Neural progenitor cell (in vitro differentiated cells): ENCODE results near the gene VPS37D. TPM values are rescaled to one million over a fixed set of nuclear protein-coding genes. Genes with fewer than 3 reads are reported as not detected.
"Not testable (repeated sequence)": the region's sequence is repeated elsewhere in the genome, so short reads cannot be mapped to it uniquely, and the experiment has no call there.

Experiments
- DNase-seq: peaks from one replicate; pipeline ENCODE4 v3.0.0-alpha.2; 2016; ENCODE audit warnings: low spot score
- H2AFZ ChIP-seq: fragments of 200-600 bp; sonication (generic); replicated peaks from 2 replicates; pipeline ENCODE4 v1.6.1; 2016; ENCODE audit warnings: antibody characterized with exemption
- H3F3A ChIP-seq: fragments of 200-600 bp; sonication (generic); 2 replicates; pipeline ENCODE4 v1.6.1; 2016; ENCODE audit warnings: antibody characterized with exemption, low read depth
- H3K27ac ChIP-seq: fragments of 200-600 bp; sonication (generic); 2 replicates; pipeline ENCODE4 v1.5.1; 2016; ENCODE audit warnings: mild to moderate bottlenecking
- H3K27me3 ChIP-seq: fragments of 200-600 bp; sonication (generic); 2 replicates; pipeline ENCODE4 v1.6.1; 2016; ENCODE audit warnings: mild to moderate bottlenecking, moderate library complexity
- H3K36me3 ChIP-seq: fragments of 200-600 bp; sonication (generic); 2 replicates; pipeline ENCODE4 v1.5.1; 2016
- H3K4me1 ChIP-seq: fragments of 200-600 bp; sonication (generic); 2 replicates; pipeline ENCODE4 v1.6.1; 2016; ENCODE audit warnings: mixed run types
- H3K4me2 ChIP-seq: fragments of 200-600 bp; sonication (generic); 2 replicates; pipeline ENCODE4 v1.6.1; 2016
- H3K4me3 ChIP-seq: fragments of 200-600 bp; sonication (generic); 2 replicates; pipeline ENCODE4 v1.5.1; 2016
- H3K79me2 ChIP-seq: fragments of 200-600 bp; sonication (generic); 2 replicates; pipeline ENCODE4 v1.6.1; 2016; ENCODE audit warnings: low read depth
- H3K9ac ChIP-seq: fragments of 200-600 bp; sonication (generic); 2 replicates; pipeline ENCODE4 v1.6.1; 2016
- H3K9me3 ChIP-seq: fragments of 200-600 bp; sonication (generic); 2 replicates; pipeline ENCODE4 v1.5.1; 2016; ENCODE audit warnings: low read depth
- H4K20me1 ChIP-seq: fragments of 200-600 bp; sonication (generic); 2 replicates; pipeline ENCODE4 v1.6.1; 2016; ENCODE audit warnings: low read depth
- H3K27ac Mint-ChIP-seq: 3 replicates; pipeline ENCODE4 v1.8.0; 2021; ENCODE audit warnings: mixed read lengths
- H3K27me3 Mint-ChIP-seq: 2 replicates; pipeline ENCODE4 v1.8.0; 2022; ENCODE audit warnings: low read depth, mild to moderate bottlenecking, inconsistent platforms, moderate library complexity, mixed read lengths; ENCODE audit not compliant: insufficient read depth
- H3K36me3 Mint-ChIP-seq: 3 replicates; pipeline ENCODE4 v1.8.0; 2021; ENCODE audit warnings: mixed read lengths
- H3K4me1 Mint-ChIP-seq: 3 replicates; pipeline ENCODE4 v1.8.0; 2021; ENCODE audit warnings: mixed read lengths
- H3K4me3 Mint-ChIP-seq: 3 replicates; pipeline ENCODE4 v1.8.0; 2021; ENCODE audit warnings: mild to moderate bottlenecking, moderate library complexity, mixed read lengths
- H3K9me3 Mint-ChIP-seq: 3 replicates; pipeline ENCODE4 v1.8.0; 2020; ENCODE audit warnings: mixed read lengths
- EZH2 ChIP-seq: fragments of 200-600 bp; sonication (generic); IDR thresholded peaks from 2 replicates; pipeline ENCODE4 v1.6.1; 2017; ENCODE audit warnings: antibody characterized with exemption, mild to moderate bottlenecking, moderate library complexity
- EZH2phosphoT487 ChIP-seq: fragments of 200-600 bp; sonication (generic); IDR thresholded peaks from 2 replicates; pipeline ENCODE4 v1.6.1; 2017; ENCODE audit warnings: antibody characterized with exemption
- total RNA-seq: library from RNA; depleted of rRNA; stranded (reverse); fragments of >200 nt; gene quantifications from 2 replicates; pipeline ENCODE4 v1.2.3, GENCODE V29; 2015; ENCODE audit warnings: low replicate concordance
- TF ChIP-seq, protein P1 (sequence below): fragments of 200-600 bp; sonication (generic); IDR thresholded peaks from 2 replicates; pipeline ENCODE4 v1.5.1; 2017; ENCODE audit warnings: antibody characterized with exemption, mild to moderate bottlenecking

The VPS37D gene
- total RNA-seq, 1 donor from 2014 or later, result 7.0 TPM

DNA sequence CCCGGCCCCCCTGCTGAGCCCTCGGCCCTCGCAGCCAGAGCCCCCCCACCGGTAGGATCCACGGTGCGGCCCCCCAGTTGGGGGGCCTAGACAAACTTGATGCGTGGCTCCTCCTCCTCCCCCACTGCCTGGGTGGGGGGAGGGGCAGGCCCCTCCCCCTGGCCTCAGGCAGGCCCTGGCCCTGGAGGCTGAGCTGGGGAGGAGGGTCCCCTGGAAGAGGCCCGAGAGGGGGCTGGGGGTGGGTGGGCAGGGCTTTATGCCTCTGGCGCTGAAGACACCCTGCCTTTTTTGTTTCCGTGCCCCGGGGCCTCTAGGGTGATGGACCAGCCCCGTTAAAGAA is 3.7 kb downstream of the VPS37D start:
- H3K4me3 ChIP-seq, result no peak overlapping the region
- H3K4me2 ChIP-seq, result no peak overlapping the region
- peaks cover 11% of the 10 kb centered on the region for H3F3A ChIP-seq
- H3K4me1 ChIP-seq, result peaks cover 8% of the 10 kb centered on the region
- no peaks in the 10 kb centered on the region for H3K79me2 ChIP-seq
- H3K4me1 Mint-ChIP-seq, result peaks cover 13% of the 10 kb centered on the region
- H3K36me3 Mint-ChIP-seq, result peaks cover 7% of the 10 kb centered on the region
- H2AFZ ChIP-seq, result no peak overlapping the region
- no peaks in the 10 kb centered on the region for H3K36me3 ChIP-seq
- peaks cover 4% of the 10 kb centered on the region for H3K27me3 Mint-ChIP-seq
- H3K9ac ChIP-seq, result no peak overlapping the region
- H3K27me3 ChIP-seq, result no peaks in the 10 kb centered on the region
- H3K9me3 ChIP-seq, result no peaks in the 10 kb centered on the region
- TF ChIP-seq EZH2phosphoT487 (no peak), EZH2 (no peak)
- TF ChIP-seq, protein P1, sequence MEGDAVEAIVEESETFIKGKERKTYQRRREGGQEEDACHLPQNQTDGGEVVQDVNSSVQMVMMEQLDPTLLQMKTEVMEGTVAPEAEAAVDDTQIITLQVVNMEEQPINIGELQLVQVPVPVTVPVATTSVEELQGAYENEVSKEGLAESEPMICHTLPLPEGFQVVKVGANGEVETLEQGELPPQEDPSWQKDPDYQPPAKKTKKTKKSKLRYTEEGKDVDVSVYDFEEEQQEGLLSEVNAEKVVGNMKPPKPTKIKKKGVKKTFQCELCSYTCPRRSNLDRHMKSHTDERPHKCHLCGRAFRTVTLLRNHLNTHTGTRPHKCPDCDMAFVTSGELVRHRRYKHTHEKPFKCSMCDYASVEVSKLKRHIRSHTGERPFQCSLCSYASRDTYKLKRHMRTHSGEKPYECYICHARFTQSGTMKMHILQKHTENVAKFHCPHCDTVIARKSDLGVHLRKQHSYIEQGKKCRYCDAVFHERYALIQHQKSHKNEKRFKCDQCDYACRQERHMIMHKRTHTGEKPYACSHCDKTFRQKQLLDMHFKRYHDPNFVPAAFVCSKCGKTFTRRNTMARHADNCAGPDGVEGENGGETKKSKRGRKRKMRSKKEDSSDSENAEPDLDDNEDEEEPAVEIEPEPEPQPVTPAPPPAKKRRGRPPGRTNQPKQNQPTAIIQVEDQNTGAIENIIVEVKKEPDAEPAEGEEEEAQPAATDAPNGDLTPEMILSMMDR, result no peak
- H4K20me1 ChIP-seq, result peaks cover 20% of the 10 kb centered on the region
- H3K27ac ChIP-seq, result no peak overlapping the region
- no peak overlapping the region for H3K27ac Mint-ChIP-seq
- H3K9me3 Mint-ChIP-seq, result no peaks in the 10 kb centered on the region
- no peak for DNase-seq
- H3K4me3 Mint-ChIP-seq, result no peak overlapping the region

DNA sequence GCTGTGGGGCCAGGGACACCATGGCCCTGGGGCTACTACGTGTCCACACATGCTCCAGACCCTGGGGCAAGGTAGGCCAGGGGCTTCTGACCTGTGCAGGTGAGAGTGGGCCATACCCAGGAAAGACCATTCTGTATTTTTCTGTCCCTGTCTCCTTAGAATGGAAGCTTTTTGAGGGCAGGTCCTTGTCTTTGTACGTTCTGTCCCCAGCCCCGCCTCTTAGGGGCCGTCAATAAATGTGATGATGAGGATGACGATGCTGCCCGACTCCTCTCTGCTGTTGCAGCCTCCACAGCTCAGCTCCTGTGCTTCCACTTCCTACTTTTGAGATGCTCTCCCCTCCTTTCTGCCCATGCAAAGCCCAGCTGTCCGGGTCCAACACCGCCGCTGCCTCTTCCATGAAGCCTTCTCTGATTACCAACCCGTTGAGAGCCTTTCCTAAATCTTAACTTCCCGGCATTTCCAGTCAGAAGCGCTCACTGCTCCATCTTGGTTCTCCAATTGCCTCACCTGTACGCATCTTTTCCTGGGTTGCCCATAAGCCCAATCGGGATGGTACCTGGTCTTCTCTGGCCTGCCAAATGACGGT is 4.3 kb downstream of the VPS37D start:
- H3K36me3 ChIP-seq, result no peaks in the 10 kb centered on the region
- no peak overlapping the region for H3K4me3 Mint-ChIP-seq

DNA sequence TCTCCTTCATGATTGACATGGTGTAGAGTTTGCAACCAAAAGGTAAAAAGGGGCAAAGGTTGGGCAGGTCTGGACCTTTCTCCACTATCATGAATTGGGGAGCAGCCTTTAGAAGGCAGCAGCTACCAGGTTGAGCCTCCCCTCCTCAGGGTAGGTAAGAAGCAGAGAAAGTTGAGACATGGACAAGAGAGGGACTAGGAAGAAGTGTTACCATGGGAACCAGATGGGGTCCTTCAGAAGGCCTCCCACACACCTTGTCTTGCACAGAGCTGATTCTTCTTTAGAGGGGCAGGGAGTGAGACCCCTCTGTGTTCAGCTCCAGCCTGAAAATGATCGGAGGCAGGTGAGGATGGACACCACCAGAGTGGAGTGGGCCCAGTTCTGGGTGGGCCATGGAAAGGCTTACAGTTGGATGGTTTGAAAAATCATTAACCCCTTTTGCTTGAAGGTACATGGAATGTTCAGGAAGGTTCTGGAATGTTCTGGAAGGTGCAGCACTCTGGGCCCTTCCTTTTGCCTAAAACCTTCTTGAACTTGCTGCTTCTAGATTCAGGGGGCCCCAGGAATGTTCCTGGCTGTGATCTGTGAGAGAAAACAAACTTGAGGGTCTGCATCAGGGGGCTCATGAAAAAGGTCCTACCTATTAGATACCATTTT is 7.0 kb downstream of the VPS37D start:
- H3K27me3 Mint-ChIP-seq, result peaks cover 4% of the 10 kb centered on the region
- DNase-seq, result no peak
- H2AFZ ChIP-seq, result no peak overlapping the region
- H3K4me2 ChIP-seq, result no peak overlapping the region
- peaks cover 16% of the 10 kb centered on the region for H3K36me3 Mint-ChIP-seq
- H3K9me3 ChIP-seq, result no peaks in the 10 kb centered on the region
- TF ChIP-seq EZH2 (no peak), EZH2phosphoT487 (no peak)
- TF ChIP-seq, protein P1, result no peak
- no peaks in the 10 kb centered on the region for H3K79me2 ChIP-seq
- no peak overlapping the region for H3K27ac Mint-ChIP-seq
- no peaks in the 10 kb centered on the region for H3K36me3 ChIP-seq
- no peak overlapping the region for H3K27ac ChIP-seq
- peaks cover 16% of the 10 kb centered on the region for H4K20me1 ChIP-seq
- no peaks in the 10 kb centered on the region for H3K9me3 Mint-ChIP-seq
- H3K4me3 Mint-ChIP-seq, result peak overlapping the region; percentile 43
- no peaks in the 10 kb centered on the region for H3K27me3 ChIP-seq
- H3K4me1 Mint-ChIP-seq, result peaks cover 7% of the 10 kb centered on the region
- no peaks in the 10 kb centered on the region for H3K4me1 ChIP-seq
- no peak overlapping the region for H3K4me3 ChIP-seq
- H3F3A ChIP-seq, result peaks cover 7% of the 10 kb centered on the region
- no peak overlapping the region for H3K9ac ChIP-seq

More for the DNA sequence above, 4.3 kb downstream of the VPS37D start:
- peaks cover 7% of the 10 kb centered on the region for H3K36me3 Mint-ChIP-seq
- no peaks in the 10 kb centered on the region for H3K9me3 Mint-ChIP-seq
- Histone ChIP-seq H3K9me3 (no peaks in the 10 kb centered on the region), H3K4me3 (no peak overlapping the region), H3K27me3 (no peaks in the 10 kb centered on the region), H3K27ac (no peak overlapping the region), H4K20me1 (peaks cover 20% of the 10 kb centered on the region), H3K4me1 (peaks cover 8% of the 10 kb centered on the region), H2AFZ (no peak overlapping the region), H3K79me2 (no peaks in the 10 kb centered on the region), H3K4me2 (no peak overlapping the region), H3F3A (peaks cover 7% of the 10 kb centered on the region), H3K9ac (no peak overlapping the region)
- H3K27me3 Mint-ChIP-seq, result peaks cover 3% of the 10 kb centered on the region
- peaks cover 13% of the 10 kb centered on the region for H3K4me1 Mint-ChIP-seq
- no peak for DNase-seq
- TF ChIP-seq EZH2phosphoT487, result no peak
- TF ChIP-seq, protein P1, result no peak
- no peak for TF ChIP-seq EZH2
- H3K27ac Mint-ChIP-seq, result no peak overlapping the region

DNA sequence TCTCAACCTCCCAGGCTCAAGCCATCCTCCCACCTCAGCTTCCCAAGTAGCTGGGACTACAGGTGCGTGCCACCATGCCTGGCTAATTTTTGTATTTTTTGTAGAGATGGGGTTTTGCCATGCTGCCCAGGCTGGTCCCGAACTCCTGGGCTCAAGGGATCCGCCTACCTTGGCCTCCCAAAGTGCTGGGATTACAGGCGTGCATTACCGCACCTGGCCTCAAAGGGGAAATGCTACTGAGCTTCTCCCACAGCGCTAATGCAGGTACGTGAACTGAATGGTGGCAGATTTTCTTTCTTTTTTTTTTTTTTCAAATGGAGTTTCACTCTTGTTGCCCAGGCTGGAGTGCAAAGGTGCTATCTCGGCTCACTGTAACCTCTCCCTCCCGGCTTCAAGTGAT is 8.4 kb downstream of the VPS37D start:
- not testable (repeated sequence) for H3K36me3 ChIP-seq, H3K9me3 Mint-ChIP-seq, H3K27ac Mint-ChIP-seq, H3K27ac ChIP-seq, H3K4me1 ChIP-seq, H3K9ac ChIP-seq, H3K4me2 ChIP-seq, H3K9me3 ChIP-seq, H3K4me3 Mint-ChIP-seq, H3F3A ChIP-seq, H3K4me3 ChIP-seq, H3K27me3 Mint-ChIP-seq, H2AFZ ChIP-seq, DNase-seq, H3K27me3 ChIP-seq
- H3K79me2 ChIP-seq, result peaks cover 14% of the 10 kb centered on the region
- H3K4me1 Mint-ChIP-seq, result peaks cover 13% of the 10 kb centered on the region
- peaks cover 20% of the 10 kb centered on the region for H4K20me1 ChIP-seq
- H3K36me3 Mint-ChIP-seq, result peaks cover 17% of the 10 kb centered on the region
